ENCODE measurements around the gene NOL6. TPM values are rescaled to one million over a fixed set of nuclear protein-coding genes. Genes with fewer than 3 reads are reported as not detected.
"Not testable (repeated sequence)": the region's sequence is repeated elsewhere in the genome, so short reads cannot be mapped to it uniquely, and the experiment has no call there.

NOL6 gene
- total RNA-seq, 1 donor from 2014 or later: 60.1 TPM

GRCh38 chr9:33498387-33498786 is 24.7 kb upstream of the NOL6 start:
- Histone ChIP-seq H3K4me1 (ENCODE audit: insufficient read depth, low read length) (peaks cover 3% of the 10 kb centered on the region), H3K4me2 (ENCODE audit: low read length) (no peak overlapping the region), H3K27ac (ENCODE audit: low read depth, low read length) (no peak overlapping the region), H3K27me3 (ENCODE audit: insufficient read depth, low read length) (no peaks in the 10 kb centered on the region), H3K4me3 (ENCODE audit: insufficient read depth, low read depth, low read length) (no peak overlapping the region), H3K9me3 (ENCODE audit: insufficient read depth, low read depth, low read length) (no peaks in the 10 kb centered on the region), H3K79me2 (ENCODE audit: insufficient read depth, low read length) (no peaks in the 10 kb centered on the region), H3K9ac (ENCODE audit: low read length) (no peak overlapping the region), H2AFZ (ENCODE audit: low read depth, low read length) (no peak overlapping the region), H3K36me3 (ENCODE audit: insufficient read depth, low read length) (no peaks in the 10 kb centered on the region), H4K20me1 (ENCODE audit: insufficient read depth, low read length) (no peaks in the 10 kb centered on the region)
- no peak overlapping the region for H3K27ac Mint-ChIP-seq (ENCODE audit: unreplicated experiment)
- no peak for DNase-seq (ENCODE audit: low read depth)
- TF ChIP-seq CTCF (IDR thresholded peaks at IDR 0.05; ENCODE audit: insufficient read depth, low read depth, low read length) (peak; percentile 13), EZH2 (IDR thresholded peaks at IDR 0.05; ENCODE audit: insufficient read depth, low read length) (no peak)
- no peaks in the 10 kb centered on the region for H3K27me3 Mint-ChIP-seq (ENCODE audit: low read depth, unreplicated experiment)
- FAIRE-seq: no peak
- no peaks in the 10 kb centered on the region for H3K4me1 Mint-ChIP-seq (ENCODE audit: low read depth, unreplicated experiment)
- H3K4me3 Mint-ChIP-seq (ENCODE audit: unreplicated experiment): no peak overlapping the region
- H3K36me3 Mint-ChIP-seq (ENCODE audit: low read depth, unreplicated experiment): no peaks in the 10 kb centered on the region
- no peaks in the 10 kb centered on the region for H3K9me3 Mint-ChIP-seq (ENCODE audit: unreplicated experiment)

GRCh38 chr9:33493819-33494218 is 20.1 kb upstream of the NOL6 start:
- DNase-seq (ENCODE audit: low read depth); H3K9ac ChIP-seq (ENCODE audit: low read length); H3K36me3 Mint-ChIP-seq (ENCODE audit: low read depth, unreplicated experiment); FAIRE-seq; H3K27me3 Mint-ChIP-seq (ENCODE audit: low read depth, unreplicated experiment); H3K4me1 ChIP-seq (ENCODE audit: insufficient read depth, low read length); H3K9me3 Mint-ChIP-seq (ENCODE audit: unreplicated experiment); H3K36me3 ChIP-seq (ENCODE audit: insufficient read depth, low read length); H3K27ac Mint-ChIP-seq (ENCODE audit: unreplicated experiment); H3K4me3 Mint-ChIP-seq (ENCODE audit: unreplicated experiment); H3K27me3 ChIP-seq (ENCODE audit: insufficient read depth, low read length); H4K20me1 ChIP-seq (ENCODE audit: insufficient read depth, low read length); H3K27ac ChIP-seq (ENCODE audit: low read depth, low read length); H3K4me3 ChIP-seq (ENCODE audit: insufficient read depth, low read depth, low read length); H3K79me2 ChIP-seq (ENCODE audit: insufficient read depth, low read length); H3K9me3 ChIP-seq (ENCODE audit: insufficient read depth, low read depth, low read length); H3K4me2 ChIP-seq (ENCODE audit: low read length); H3K4me1 Mint-ChIP-seq (ENCODE audit: low read depth, unreplicated experiment); H2AFZ ChIP-seq (ENCODE audit: low read depth, low read length): not testable (repeated sequence)

GRCh38 chr9:33489066-33489465 is 15.3 kb upstream of the NOL6 start:
- Mint-ChIP-seq H3K4me3 (ENCODE audit: unreplicated experiment) (no peak overlapping the region), H3K36me3 (ENCODE audit: low read depth, unreplicated experiment) (no peaks in the 10 kb centered on the region), H3K27me3 (ENCODE audit: low read depth, unreplicated experiment) (no peaks in the 10 kb centered on the region), H3K9me3 (ENCODE audit: unreplicated experiment) (no peaks in the 10 kb centered on the region), H3K4me1 (ENCODE audit: low read depth, unreplicated experiment) (peaks cover 10% of the 10 kb centered on the region), H3K27ac (ENCODE audit: unreplicated experiment) (peak overlapping the region; percentile 4)
- Histone ChIP-seq H3K27ac (ENCODE audit: low read depth, low read length) (no peak overlapping the region), H3K9ac (ENCODE audit: low read length) (no peak overlapping the region), H3K36me3 (ENCODE audit: insufficient read depth, low read length) (no peaks in the 10 kb centered on the region), H4K20me1 (ENCODE audit: insufficient read depth, low read length) (no peaks in the 10 kb centered on the region), H2AFZ (ENCODE audit: low read depth, low read length) (no peak overlapping the region), H3K79me2 (ENCODE audit: insufficient read depth, low read length) (no peaks in the 10 kb centered on the region), H3K9me3 (ENCODE audit: insufficient read depth, low read depth, low read length) (no peaks in the 10 kb centered on the region), H3K4me3 (ENCODE audit: insufficient read depth, low read depth, low read length) (no peak overlapping the region), H3K4me2 (ENCODE audit: low read length) (no peak overlapping the region), H3K27me3 (ENCODE audit: insufficient read depth, low read length) (no peaks in the 10 kb centered on the region), H3K4me1 (ENCODE audit: insufficient read depth, low read length) (peaks cover 6% of the 10 kb centered on the region)
- no peak for TF ChIP-seq EZH2 (IDR thresholded peaks at IDR 0.05; ENCODE audit: insufficient read depth, low read length)
- TF ChIP-seq CTCF (IDR thresholded peaks at IDR 0.05; ENCODE audit: insufficient read depth, low read depth, low read length): no peak
- FAIRE-seq: no peak
- DNase-seq (ENCODE audit: low read depth): peak; percentile 77

GRCh38 chr9:33485312-33485711 is 11.6 kb upstream of the NOL6 start:
- not testable (repeated sequence) for H4K20me1 ChIP-seq (ENCODE audit: insufficient read depth, low read length); H3K36me3 Mint-ChIP-seq (ENCODE audit: low read depth, unreplicated experiment); H3K9me3 ChIP-seq (ENCODE audit: insufficient read depth, low read depth, low read length); H3K9me3 Mint-ChIP-seq (ENCODE audit: unreplicated experiment); H3K4me1 Mint-ChIP-seq (ENCODE audit: low read depth, unreplicated experiment); H3K4me1 ChIP-seq (ENCODE audit: insufficient read depth, low read length); H3K9ac ChIP-seq (ENCODE audit: low read length); H3K4me3 ChIP-seq (ENCODE audit: insufficient read depth, low read depth, low read length); DNase-seq (ENCODE audit: low read depth); H3K79me2 ChIP-seq (ENCODE audit: insufficient read depth, low read length); H3K27ac ChIP-seq (ENCODE audit: low read depth, low read length); H3K4me2 ChIP-seq (ENCODE audit: low read length); H3K27ac Mint-ChIP-seq (ENCODE audit: unreplicated experiment); H3K27me3 Mint-ChIP-seq (ENCODE audit: low read depth, unreplicated experiment); H3K36me3 ChIP-seq (ENCODE audit: insufficient read depth, low read length); H3K27me3 ChIP-seq (ENCODE audit: insufficient read depth, low read length); H2AFZ ChIP-seq (ENCODE audit: low read depth, low read length); H3K4me3 Mint-ChIP-seq (ENCODE audit: unreplicated experiment); FAIRE-seq
